GM21529 (cell line): Measurements from ENCODE around the gene AACS.

Source experiments
- ATAC-seq: cut with Tn5 transposase; IDR thresholded peaks from one replicate; pipeline ENCODE4 v1.9.1; 2021; ENCODE audit not compliant: unreplicated experiment

The AACS gene

GRCh38 chr12:125149160-125150108, 84.2 kb downstream of the AACS start:
- peak; percentile 97 for ATAC-seq

- ATAC-seq = no peak
Measured at GRCh38 chr12:125151284-125151683, 86.0 kb downstream of the AACS start.

- ATAC-seq = no peak
Measured at GRCh38 chr12:125152463-125152862, 87.2 kb downstream of the AACS start.

GRCh38 chr12:125155366-125155765, 90.1 kb downstream of the AACS start:
- no peak for ATAC-seq

GRCh38 chr12:125157177-125157576, 91.9 kb downstream of the AACS start:
- ATAC-seq = no peak

- no peak for ATAC-seq
Measured at GRCh38 chr12:125159702-125160101, 94.5 kb downstream of the AACS start.

- ATAC-seq = no peak
Measured at GRCh38 chr12:125160281-125160955, 95.2 kb downstream of the AACS start.

- no peak for ATAC-seq
Measured at GRCh38 chr12:125161712-125162022, 96.4 kb downstream of the AACS start.

- no peak for ATAC-seq
Measured at GRCh38 chr12:125162489-125163028, 97.3 kb downstream of the AACS start.

- ATAC-seq = no peak
Measured at GRCh38 chr12:125163148-125163547, 97.9 kb downstream of the AACS start.

- no peak for ATAC-seq
Measured at GRCh38 chr12:125164541-125164940, 99.3 kb downstream of the AACS start.

- no peak for ATAC-seq
Measured at GRCh38 chr12:125166041-125166440, 100.8 kb downstream of the AACS start.

- ATAC-seq = no peak
Measured at GRCh38 chr12:125167658-125168057, 102.4 kb downstream of the AACS start.

GRCh38 chr12:125169451-125169850, 104.2 kb downstream of the AACS start:
- no peak for ATAC-seq

- no peak for ATAC-seq
Measured at GRCh38 chr12:125169870-125170269, 104.6 kb downstream of the AACS start.

GRCh38 chr12:125171267-125171666, 106.0 kb downstream of the AACS start:
- no peak for ATAC-seq

GRCh38 chr12:125172231-125172850, 107.1 kb downstream of the AACS start:
- ATAC-seq = no peak

- ATAC-seq = no peak
Measured at GRCh38 chr12:125175576-125175975, 110.3 kb downstream of the AACS start.

- no peak for ATAC-seq
Measured at GRCh38 chr12:125178222-125178621, 113.0 kb downstream of the AACS start.

- no peak for ATAC-seq
Measured at GRCh38 chr12:125180144-125180543, 114.9 kb downstream of the AACS start.

- ATAC-seq = no peak
Measured at GRCh38 chr12:125181107-125181506, 115.9 kb downstream of the AACS start.
